ENCODE measurements around the gene KANK4. TPM values are rescaled to one million over a fixed set of nuclear protein-coding genes. Genes with fewer than 3 reads are reported as not detected.

The KANK4 gene
- total RNA-seq: not detected

DNA sequence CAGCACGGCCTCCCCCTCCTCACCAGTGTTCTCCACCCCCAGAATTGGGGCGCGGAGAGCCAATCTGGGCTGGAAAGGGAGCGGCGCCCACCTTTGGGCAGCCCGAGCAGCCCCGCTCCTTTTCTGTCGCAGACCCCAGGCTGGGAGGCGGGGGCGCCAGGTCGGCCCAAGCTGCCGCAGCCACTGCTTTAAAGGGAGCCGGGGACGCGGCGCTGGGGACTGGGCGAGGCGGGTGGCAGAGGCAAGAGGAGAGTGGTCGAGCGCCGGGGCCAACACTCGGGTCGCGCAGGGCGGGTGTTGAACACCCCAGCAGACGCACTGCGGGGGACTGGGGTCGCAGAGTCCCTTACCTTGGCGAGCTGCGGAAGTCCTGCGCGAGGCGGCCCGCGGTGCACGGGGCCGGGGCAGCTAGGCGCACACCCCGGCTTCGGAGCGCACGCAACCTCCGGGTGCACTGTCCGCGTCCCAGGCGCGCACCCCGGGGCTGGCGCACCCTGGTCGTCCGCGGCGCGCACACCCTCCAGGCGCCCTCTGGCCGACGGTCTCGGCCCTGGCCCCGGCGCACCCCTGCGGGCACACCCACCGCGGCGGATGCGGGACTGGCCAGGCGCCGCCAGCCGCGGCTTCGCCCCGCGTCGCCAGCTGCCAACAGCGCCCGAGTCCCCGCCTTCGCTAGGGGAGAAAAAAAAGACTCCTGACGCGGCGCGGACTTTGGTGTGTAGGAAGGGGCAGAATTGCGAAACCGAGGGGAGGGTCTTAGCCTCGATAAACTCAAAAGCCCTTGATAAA is at the start of gene KANK4:
Gene KANK4, minus strand, starts transcription at position 679 of the 789 bp plus-strand sequence. CDS start 37,870 bp downstream, outside the sequence.
- Mint-ChIP-seq H3K27me3 (ENCODE audit: low read depth) (peaks cover 45% of the 10 kb centered on the region), H3K4me1 (ENCODE audit: low read depth) (peaks cover 5% of the 10 kb centered on the region), H3K9me3 (no peaks in the 10 kb centered on the region), H3K36me3 (ENCODE audit: insufficient read depth in 2 of 2) (no peaks in the 10 kb centered on the region), H3K27ac (no peak within 1 kb of the TSS), H3K4me3 (peak within 1 kb of the TSS; percentile 1 to 50)
- DNase-seq (peak in 1 of 2 donors; percentile 6), ATAC-seq (replicated peaks in 1 of 2) (peak in 1 of 2 donors; percentile 15)

DNA sequence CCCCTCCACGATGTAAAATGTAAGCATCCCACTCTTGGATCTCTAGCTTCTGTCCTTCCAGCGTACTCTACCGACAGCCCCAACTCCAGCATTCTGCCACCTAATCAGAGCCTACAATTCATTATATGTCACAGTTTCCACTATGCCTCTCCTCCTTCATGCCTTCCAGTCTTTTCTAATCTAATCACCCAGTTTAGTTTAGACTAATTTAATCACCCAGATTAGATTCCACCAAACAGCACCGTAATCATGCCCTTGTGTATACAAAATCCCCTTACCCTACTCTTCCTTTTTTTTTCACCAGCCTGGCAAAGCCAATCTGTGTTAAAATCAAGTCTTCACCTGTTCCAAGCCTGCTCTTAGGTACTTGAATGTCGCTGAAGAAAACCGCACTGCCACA is 49.8 kb upstream of the KANK4 start:
- Mint-ChIP-seq H3K27ac (peak overlapping the region; percentile 40), H3K36me3 (ENCODE audit: insufficient read depth in 2 of 2) (no peaks in the 10 kb centered on the region), H3K9me3 (no peaks in the 10 kb centered on the region), H3K4me3 (no peak overlapping the region), H3K27me3 (ENCODE audit: low read depth) (peaks cover 31% of the 10 kb centered on the region), H3K4me1 (ENCODE audit: low read depth) (no peaks in the 10 kb centered on the region)
- ATAC-seq (replicated peaks in 1 of 2) (no peak), DNase-seq (no peak)

DNA sequence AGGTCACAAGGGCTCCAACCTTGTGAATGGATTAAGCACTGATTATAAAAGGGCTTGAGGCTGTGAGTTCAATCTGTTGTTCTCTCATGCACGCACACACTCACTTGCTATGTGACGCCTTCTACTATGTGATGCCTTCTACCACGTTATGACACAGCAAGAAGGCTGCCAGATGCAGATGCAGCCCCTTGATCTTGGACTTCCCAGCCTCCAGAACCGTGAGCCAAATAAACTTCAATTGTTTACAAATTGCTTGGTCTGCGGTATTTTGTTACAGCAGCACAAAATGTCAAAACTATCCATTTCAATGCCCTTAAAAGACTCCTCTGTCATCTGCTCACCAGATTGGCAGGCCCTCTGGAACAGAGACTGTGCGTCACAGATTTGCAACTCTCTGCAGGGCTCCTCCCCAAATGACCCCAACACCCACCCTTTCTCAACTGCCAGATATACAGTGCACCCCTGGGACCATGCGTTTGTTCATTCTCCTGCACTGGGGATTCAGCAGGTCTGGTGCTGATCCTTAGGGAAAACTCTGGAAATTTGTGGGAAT is 47.8 kb upstream of the KANK4 start:
- no peaks in the 10 kb centered on the region for H3K4me1 Mint-ChIP-seq (ENCODE audit: low read depth)
- H3K36me3 Mint-ChIP-seq (ENCODE audit: insufficient read depth in 2 of 2): no peaks in the 10 kb centered on the region
- peaks cover 0 to 5% of the 10 kb centered on the region in 2 donors for H3K9me3 Mint-ChIP-seq
- no peak for ATAC-seq (replicated peaks in 1 of 2)
- H3K27me3 Mint-ChIP-seq (ENCODE audit: low read depth): peaks cover 31% of the 10 kb centered on the region
- DNase-seq: no peak
- no peak overlapping the region for H3K27ac Mint-ChIP-seq
- H3K4me3 Mint-ChIP-seq: no peak overlapping the region

DNA sequence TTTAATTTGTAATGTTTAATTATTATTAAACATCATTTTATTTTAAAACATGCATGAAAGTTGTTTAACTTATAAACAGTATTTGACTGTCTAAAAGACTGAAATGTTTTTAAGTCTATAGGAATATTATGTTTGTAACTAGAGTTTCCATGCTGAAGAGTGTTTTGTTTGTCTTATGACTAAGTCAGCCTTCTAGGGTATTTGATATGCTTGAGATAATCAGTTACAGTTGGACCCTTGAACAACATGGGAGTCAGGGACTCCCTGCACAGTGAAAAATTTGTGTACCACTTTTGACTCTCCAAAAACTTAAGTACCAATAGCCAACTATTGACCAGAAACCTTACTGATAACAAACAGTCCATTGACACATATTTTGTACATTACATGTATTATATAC is 45.5 kb upstream of the KANK4 start:
- H3K9me3 Mint-ChIP-seq: peaks cover 0 to 5% of the 10 kb centered on the region in 2 donors
- ATAC-seq (replicated peaks in 1 of 2): no peak
- no peak for DNase-seq
- no peak overlapping the region for H3K4me3 Mint-ChIP-seq
- H3K27me3 Mint-ChIP-seq (ENCODE audit: low read depth): peaks cover 21% of the 10 kb centered on the region
- H3K36me3 Mint-ChIP-seq (ENCODE audit: insufficient read depth in 2 of 2): no peaks in the 10 kb centered on the region
- no peak overlapping the region for H3K27ac Mint-ChIP-seq
- no peaks in the 10 kb centered on the region for H3K4me1 Mint-ChIP-seq (ENCODE audit: low read depth)

DNA sequence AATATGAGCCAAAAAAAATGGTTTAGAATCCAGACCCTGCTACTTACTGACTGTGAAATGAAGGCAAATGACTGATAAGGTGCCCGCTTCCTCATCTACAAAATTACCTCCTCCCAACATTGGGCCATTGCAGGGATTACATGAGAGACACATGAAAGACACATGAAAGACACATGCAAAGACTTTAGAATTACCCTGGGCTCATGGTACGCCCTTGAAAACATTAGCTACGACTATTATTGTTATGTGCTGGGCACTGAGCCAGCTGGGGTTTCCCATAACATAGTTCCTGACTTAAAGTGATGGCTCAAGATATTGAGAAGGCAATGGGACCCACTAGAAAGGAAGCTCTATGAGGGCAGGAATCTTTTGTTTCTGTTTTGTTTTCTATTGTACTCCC is 43.7 kb upstream of the KANK4 start:
- Mint-ChIP-seq H3K4me1 (ENCODE audit: low read depth) (no peaks in the 10 kb centered on the region), H3K9me3 (peaks cover 0 to 5% of the 10 kb centered on the region in 2 donors), H3K27me3 (ENCODE audit: low read depth) (peaks cover 6% of the 10 kb centered on the region), H3K27ac (no peak overlapping the region), H3K4me3 (no peak overlapping the region), H3K36me3 (ENCODE audit: insufficient read depth in 2 of 2) (no peaks in the 10 kb centered on the region)
- ATAC-seq (replicated peaks in 1 of 2): no peak
- DNase-seq: no peak

DNA sequence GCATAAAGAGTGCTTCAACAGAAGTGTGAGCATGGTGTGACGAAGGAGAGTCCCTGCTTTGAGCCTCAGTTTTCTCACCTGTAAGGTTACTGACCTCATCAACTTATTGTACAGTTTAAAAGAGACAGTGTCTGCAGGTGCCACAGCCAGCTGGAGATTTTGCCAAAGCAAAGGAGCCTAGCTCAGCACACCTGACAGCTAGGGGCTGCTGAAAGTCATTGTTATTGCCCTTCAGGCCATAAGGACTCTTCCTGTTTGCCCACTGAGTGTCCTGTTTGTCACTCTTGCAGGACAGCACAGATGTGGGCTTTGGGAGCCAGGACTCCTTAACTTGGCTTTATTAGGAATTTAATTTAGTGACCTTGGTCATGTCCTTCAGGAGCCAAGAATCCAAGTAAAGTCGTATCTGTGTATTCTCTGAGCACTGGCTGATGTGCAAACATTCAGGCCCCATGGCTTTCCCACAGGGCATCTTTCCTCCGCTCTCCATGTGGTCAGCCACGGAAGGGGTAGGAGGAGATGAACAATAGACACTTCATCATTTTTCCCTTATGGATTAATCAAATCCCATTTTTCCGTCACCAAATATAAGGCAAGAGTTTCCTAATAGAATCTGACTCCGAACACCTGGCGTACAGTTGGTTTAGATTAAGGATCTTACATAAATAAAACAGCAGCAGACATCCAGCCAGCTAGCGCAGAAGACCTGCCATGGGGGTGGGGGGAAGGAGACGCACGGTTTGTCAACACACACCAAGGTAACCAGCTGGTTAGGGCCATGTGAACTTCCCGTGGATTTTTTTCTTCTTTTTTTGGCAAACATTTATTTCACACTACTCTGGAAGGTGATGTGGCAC is 43.1 kb upstream of the KANK4 start:
- H3K27ac Mint-ChIP-seq: no peak overlapping the region
- DNase-seq (no peak), ATAC-seq (replicated peaks in 1 of 2) (no peak)
- H3K27me3 Mint-ChIP-seq (ENCODE audit: low read depth): peaks cover 4% of the 10 kb centered on the region
- H3K36me3 Mint-ChIP-seq (ENCODE audit: insufficient read depth in 2 of 2): no peaks in the 10 kb centered on the region
- H3K4me3 Mint-ChIP-seq: no peak overlapping the region
- H3K9me3 Mint-ChIP-seq: peaks cover 0 to 5% of the 10 kb centered on the region in 2 donors
- H3K4me1 Mint-ChIP-seq (ENCODE audit: low read depth): no peaks in the 10 kb centered on the region

DNA sequence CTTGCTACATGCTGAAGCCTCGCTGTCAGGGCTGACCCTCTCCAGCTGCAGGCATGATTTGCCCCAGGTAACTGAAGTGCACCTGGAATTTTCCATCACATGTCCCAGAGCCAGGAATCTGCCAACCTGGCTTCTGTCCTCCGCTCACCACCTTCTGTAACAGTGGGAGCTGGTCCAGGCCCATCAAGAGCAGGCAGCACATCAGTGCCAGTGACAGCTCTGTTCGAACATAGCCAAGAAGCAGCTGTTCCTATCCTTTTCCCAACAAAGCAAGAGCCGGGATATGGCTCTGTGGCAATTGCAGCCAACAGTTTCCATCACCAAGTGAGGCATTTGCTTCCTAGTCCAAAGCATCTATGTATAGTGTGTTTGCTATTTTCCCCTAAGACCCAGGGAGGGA is 42.2 kb upstream of the KANK4 start:
- Mint-ChIP-seq H3K27ac (no peak overlapping the region), H3K9me3 (peaks cover 0 to 5% of the 10 kb centered on the region in 2 donors), H3K36me3 (ENCODE audit: insufficient read depth in 2 of 2) (no peaks in the 10 kb centered on the region), H3K27me3 (ENCODE audit: low read depth) (no peaks in the 10 kb centered on the region), H3K4me1 (ENCODE audit: low read depth) (peaks cover 3% of the 10 kb centered on the region), H3K4me3 (no peak overlapping the region)
- no peak for DNase-seq
- ATAC-seq (replicated peaks in 1 of 2): no peak

DNA sequence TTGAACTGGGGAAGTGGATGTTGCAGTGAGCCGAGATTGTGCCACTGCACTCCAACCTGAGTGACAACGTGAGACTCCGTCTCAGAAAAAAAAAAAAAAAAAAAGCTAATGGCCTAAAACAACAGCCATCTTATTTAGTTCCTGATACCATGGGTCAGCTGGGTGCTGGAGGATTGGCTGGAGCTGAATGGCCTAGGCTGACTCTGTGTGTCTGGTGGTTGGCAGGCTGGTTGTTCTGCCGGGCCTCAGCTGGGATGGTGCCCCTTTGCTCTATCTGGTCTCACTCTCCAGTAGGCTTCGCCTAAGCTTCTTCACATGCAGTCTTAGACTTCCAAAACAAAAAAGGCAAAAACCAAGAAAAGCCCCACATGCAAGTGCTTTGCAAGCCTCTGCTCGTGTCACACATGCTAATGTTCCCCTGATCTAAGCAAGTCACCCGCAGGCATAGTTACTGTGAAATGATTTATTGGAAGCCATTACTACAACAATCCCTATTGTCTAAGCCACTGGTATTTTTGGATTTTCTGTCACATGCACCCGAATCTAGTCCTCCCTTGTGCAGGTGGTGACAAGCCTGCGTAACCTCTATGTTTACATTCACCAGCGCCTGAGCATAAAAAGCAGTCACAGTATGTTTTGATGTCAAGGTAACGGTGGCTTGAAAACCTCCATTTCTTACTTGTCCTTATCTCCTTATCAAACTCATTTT is 39.6 kb upstream of the KANK4 start:
- DNase-seq (no peak), ATAC-seq (replicated peaks in 1 of 2) (no peak)
- H3K27ac Mint-ChIP-seq: no peak overlapping the region

DNA sequence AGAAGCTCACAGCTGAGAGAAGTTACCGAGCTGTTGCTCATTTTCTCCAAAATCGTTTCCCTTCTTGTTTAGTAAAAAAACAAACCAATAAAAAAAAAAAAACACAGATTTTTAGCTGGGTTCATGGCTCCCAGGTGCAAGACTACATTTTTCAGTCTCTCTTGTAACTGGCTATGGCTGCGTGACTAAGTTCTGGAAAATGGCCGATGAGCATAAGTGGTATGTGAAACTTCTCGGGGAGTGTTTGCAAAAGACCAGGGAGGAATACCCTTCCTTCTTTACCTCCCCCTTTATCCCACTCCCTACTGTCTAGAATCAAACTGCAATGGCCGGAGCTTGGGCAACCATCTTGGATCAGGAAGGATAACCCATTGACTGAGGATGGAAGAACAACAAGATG is 38.7 kb upstream of the KANK4 start:
- Mint-ChIP-seq H3K27me3 (ENCODE audit: low read depth) (peaks cover 6% of the 10 kb centered on the region), H3K27ac (no peak overlapping the region), H3K4me1 (ENCODE audit: low read depth) (peaks cover 5% of the 10 kb centered on the region), H3K36me3 (ENCODE audit: insufficient read depth in 2 of 2) (no peaks in the 10 kb centered on the region), H3K9me3 (peaks cover 0 to 1% of the 10 kb centered on the region in 2 donors), H3K4me3 (no peak overlapping the region)
- DNase-seq (no peak), ATAC-seq (replicated peaks in 1 of 2) (no peak)

More for the DNA sequence above, 39.6 kb upstream of the KANK4 start:
- H3K9me3 Mint-ChIP-seq: peaks cover 0 to 5% of the 10 kb centered on the region in 2 donors
- H3K4me1 Mint-ChIP-seq (ENCODE audit: low read depth): peaks cover 5% of the 10 kb centered on the region
- no peaks in the 10 kb centered on the region for H3K27me3 Mint-ChIP-seq (ENCODE audit: low read depth)
- H3K4me3 Mint-ChIP-seq: no peak overlapping the region
- H3K36me3 Mint-ChIP-seq (ENCODE audit: insufficient read depth in 2 of 2): no peaks in the 10 kb centered on the region

DNA sequence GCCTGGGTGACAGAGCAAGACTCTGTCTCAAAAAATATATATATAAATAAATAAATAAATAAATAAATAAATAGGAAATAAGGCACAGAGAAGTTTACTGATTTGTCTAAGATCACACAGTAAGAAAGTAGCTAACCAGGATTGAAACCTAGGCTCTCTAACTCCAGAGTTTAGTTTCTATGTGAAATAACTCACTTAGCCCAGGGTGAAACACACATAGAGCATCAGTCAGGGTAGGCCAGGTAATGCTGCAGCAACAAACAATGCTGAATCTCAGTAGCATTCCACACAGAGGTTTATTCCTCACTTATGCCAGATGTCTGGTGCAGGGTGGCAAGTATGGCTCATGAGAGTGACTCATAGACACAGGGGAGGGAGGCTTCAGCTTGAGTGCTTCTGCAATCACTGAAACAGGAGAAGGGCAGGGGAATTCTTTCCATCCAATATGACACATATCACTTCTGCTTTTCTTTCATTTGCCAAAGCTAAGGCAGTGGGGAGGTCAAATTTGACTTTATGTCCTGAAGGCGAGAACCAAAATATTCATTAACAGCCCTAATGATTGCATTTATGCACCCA is 37.1 kb upstream of the KANK4 start:
- ATAC-seq (replicated peaks in 1 of 2): peak in 1 of 2 donors; percentile 41
- Mint-ChIP-seq H3K4me1 (ENCODE audit: low read depth) (peaks cover 5% of the 10 kb centered on the region), H3K27me3 (ENCODE audit: low read depth) (peaks cover 7% of the 10 kb centered on the region), H3K27ac (no peak overlapping the region), H3K9me3 (no peaks in the 10 kb centered on the region), H3K36me3 (ENCODE audit: insufficient read depth in 2 of 2) (no peaks in the 10 kb centered on the region), H3K4me3 (no peak overlapping the region)
- no peak for DNase-seq

DNA sequence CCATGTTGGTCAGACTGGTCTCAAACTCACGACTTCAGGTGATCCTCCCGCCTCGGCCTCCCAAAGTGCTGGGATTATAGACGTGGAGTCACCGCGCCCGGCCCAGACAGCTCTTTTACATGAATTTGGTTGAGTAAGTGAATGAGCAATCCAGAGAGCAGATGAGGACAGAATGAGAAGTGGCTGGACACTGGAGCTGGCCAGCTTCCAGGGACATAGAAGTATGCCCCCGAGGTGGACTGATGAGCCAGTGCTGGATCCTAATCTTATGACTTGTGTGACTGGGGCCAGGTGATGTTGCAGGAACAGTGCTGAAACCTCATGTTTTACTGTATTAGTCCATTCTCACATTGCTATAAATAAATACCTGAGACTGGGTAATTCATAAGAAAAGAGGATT is 35.9 kb upstream of the KANK4 start:
- peaks cover 5% of the 10 kb centered on the region for H3K4me1 Mint-ChIP-seq (ENCODE audit: low read depth)
- no peak overlapping the region for H3K27ac Mint-ChIP-seq
- DNase-seq: no peak
- no peaks in the 10 kb centered on the region for H3K36me3 Mint-ChIP-seq (ENCODE audit: insufficient read depth in 2 of 2)
- no peaks in the 10 kb centered on the region for H3K9me3 Mint-ChIP-seq
- H3K4me3 Mint-ChIP-seq: no peak overlapping the region
- no peak for ATAC-seq (replicated peaks in 1 of 2)
- peaks cover 7% of the 10 kb centered on the region for H3K27me3 Mint-ChIP-seq (ENCODE audit: low read depth)

DNA sequence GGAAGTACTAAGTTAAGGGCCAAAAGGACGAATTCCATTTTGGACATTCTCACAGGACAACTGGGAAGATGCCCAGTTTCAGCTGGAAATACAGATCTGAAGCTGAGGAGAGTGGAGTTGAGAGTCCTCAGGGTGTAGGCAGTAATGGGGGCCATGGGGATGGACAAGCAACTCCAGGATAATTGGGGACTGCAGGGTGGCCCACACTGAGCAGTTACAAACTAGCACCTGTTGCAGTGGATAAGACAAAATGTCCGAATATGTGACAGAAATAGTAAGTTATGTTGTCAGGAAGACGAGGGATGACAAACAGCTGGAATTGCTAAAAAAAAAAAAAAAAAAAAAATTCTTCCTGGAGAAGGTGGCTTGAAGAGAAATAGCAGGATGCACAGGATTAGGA is 34.6 kb upstream of the KANK4 start:
- peak overlapping the region; percentile 39 for H3K27ac Mint-ChIP-seq
- H3K4me1 Mint-ChIP-seq (ENCODE audit: low read depth): peaks cover 5% of the 10 kb centered on the region
- H3K9me3 Mint-ChIP-seq: no peaks in the 10 kb centered on the region
- H3K27me3 Mint-ChIP-seq (ENCODE audit: low read depth): peaks cover 7% of the 10 kb centered on the region
- DNase-seq (no peak), ATAC-seq (replicated peaks in 1 of 2) (no peak)
- no peaks in the 10 kb centered on the region for H3K36me3 Mint-ChIP-seq (ENCODE audit: insufficient read depth in 2 of 2)
- no peak overlapping the region for H3K4me3 Mint-ChIP-seq
